HG03460 (cell line): ENCODE data around the gene STARD10.

Source experiments
- ATAC-seq: cut with Tn5 transposase; IDR thresholded peaks from one replicate; pipeline ENCODE4 v1.9.1; 2021; ENCODE audit not compliant: unreplicated experiment

The STARD10 gene

DNA sequence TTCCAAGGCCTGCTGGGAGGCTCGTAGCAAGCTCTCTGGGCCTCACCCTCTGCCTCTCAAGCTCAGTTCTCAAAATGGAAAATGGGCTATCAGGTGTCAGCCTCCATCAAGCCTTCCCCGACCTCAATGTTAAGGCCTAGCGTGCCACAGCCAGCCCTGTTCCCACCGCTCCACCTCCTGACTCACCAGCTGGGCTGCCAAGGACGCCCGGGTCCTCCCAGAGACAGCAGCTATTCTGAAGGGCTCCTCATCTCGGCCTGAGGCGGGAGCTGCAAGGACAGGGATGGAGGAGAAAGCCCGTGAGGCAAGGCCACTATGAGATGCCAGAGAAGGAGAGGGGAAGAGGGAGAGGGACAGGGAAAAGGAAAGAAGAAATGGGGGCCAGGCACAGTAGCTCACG, 61.5 kb downstream of the STARD10 start:
- no peak for ATAC-seq

DNA sequence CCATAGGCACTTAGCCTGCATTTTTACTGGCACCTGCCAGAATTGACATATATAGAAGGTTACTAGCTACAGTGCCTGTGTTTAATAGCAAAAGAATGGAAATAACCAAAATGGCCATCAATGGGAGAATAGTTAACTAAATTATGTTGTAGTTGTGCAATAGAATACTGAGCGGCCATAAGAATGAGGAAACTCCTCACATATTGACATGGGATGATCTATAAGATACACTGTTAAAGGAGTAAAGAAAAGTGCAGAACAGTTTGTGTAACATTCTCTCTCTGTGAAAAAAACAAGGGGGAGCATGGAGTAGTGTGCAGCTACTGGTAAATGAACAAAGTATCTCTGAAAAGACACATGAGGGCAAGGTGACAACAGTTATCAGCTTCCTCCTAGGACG, 63.1 kb downstream of the STARD10 start:
- ATAC-seq, result no peak

DNA sequence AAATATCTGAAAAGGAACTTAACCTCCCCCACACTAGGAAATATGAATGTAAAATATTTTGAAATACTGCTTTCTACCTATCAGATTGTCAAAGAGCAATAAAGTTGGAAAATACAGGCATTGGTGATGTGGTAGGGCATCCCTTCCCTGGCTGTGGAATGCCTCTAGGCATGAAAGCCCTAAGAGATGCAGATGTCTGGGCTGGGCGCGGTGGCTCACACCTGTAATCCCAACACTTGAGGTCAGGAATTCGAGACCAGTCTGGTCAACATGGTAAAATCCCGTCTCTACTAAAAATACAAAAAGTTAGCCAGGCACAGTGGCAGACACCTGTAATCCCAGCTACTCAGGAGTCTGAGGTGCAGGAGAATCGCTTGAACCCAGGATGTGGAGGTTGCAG, 63.6 kb downstream of the STARD10 start:
- no peak for ATAC-seq

DNA sequence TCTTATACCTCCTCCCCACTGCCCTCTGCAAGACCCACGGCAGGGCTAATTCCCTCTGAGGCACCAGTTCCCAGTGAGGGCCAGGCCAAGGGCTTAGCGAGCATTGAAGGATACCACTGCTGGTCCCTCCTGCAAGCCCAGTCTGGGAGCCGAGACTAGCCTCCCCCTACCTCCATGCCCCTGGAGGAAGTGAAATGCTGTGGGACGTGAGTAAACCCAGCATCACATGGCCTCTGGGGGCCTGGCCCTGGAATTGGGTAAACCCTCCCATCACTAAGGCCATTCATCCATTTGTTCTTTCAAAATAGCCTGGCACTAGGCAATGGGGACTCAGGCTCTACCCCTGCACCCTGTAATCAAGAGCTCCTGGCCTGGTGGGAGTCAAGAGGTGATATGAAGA, 66.3 kb downstream of the STARD10 start:
- no peak for ATAC-seq

DNA sequence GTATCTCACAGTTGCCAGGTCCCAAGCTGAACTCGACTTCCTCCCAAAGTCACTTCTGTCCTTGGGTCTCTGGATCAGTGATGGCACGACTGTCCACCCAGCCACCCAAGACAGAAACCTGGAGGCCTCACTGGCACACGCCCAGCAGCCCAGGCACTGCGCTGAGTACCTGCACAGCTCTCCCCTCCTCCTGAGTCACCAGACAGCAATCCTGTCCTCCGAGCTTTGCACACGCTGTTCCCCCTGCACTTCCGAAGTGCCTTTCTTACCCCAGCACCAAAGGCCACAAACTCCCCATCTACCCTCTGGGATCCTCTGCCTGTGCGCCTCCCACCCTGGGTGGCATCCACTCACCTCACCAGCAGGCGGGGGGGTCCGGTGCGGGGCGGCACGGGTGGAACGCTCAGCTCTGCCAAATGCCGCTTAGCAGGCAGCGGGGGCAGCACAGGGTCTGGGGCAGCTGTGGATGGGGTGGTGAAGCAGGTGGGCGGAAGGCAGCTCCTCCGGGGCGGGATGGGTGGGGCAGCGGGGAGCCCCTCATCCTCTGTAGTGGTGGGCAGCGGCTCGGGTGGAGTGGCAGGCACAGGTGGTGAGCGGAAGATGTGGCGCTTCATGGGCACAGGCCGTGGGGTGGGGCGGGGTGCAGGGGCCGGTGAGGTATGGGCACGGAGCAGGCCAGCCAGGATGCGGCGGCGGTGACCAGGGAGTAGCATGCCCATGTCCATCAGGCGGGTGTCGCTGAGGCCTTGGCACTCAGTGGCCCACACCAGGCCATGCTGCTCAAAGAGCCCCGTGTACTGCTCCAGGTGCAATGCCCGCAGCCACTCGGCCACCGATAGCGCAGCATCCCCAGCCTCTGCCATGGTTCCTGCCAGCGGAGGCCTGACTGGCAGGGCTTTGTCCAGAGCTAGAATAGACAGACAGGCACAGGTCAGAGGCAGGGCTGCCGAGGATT, 67.3 kb downstream of the STARD10 start:
- no peak for ATAC-seq

DNA sequence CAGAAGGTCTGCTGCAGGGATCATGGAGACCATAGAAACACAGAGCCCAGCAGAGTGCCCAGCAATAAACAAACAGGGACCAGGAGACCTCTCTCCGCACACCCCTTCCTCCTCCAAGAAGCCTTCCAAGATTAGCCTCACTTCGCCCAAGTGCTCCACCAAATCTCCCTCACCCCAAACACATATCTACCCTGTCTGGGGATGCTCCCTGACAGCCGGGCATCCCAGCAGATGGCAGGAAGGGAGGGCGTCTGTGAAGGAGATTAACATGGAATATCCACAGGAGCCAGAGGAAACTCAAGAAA, 68.2 kb downstream of the STARD10 start:
- ATAC-seq, result no peak

DNA sequence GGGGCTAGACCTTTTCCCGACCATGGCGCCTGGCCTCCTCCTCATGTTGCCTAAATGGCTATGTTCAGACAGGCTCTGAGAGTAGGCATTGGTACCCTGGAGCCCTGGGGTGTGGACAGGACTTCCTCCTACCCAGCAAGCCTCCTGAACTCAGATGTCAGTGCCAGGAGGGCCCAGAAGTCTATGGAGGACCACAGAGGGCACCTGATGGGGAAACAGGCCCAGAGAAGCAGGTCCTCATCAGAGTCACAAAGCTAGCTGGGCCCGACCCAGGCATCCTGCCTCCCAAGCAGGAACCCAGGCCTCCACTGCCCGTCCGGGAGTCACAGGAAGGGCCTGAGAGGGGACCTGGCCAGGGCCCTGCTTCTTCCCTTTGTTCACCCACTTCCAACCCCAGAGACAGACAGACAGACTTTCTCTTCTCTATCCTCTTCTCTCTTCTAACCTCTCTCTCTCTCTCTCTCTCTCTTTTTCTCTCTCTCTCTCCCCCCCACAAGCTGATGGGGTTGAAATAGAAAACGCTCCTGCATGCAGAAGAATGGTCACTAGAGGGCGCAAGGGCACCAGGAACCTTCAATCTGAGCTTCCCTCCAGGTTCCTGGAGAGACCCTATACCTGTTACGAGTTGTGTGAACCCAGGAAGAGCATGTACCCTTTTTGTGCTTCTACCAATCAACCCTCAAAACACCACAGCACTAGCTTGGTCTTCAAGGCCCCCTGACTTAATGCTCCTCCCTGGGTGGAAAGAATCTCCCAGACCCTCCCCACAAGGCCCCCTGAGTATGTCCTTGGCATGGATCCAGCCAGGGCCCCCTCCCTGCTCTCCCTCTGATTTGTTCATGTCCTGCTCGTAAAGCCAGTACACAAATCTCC, 68.8 kb downstream of the STARD10 start:
- ATAC-seq, result no peak

DNA sequence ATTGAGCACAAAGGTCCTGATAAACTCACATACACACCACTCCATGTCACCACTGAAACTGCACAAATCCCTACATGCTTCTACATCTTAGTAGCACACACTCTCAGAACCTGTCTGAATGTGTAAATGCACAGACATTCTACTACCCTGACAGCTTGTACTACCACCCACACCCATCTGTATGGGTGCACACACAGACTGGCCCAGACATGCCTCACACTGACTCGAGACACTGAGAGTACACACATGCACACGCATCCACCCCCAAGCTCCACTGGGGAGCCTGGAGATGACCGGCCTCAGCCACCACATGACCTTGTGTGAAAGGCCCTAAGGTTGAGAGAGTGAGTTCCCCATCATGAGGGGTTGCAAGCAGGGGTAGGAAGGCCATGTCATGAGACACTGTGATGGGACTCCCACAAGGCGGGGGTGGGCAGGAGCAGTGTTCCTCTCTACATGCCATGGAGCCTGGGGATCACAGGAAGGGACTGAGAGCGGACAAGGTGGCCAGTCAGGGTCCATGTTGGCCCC, 69.8 kb downstream of the STARD10 start:
- no peak for ATAC-seq

DNA sequence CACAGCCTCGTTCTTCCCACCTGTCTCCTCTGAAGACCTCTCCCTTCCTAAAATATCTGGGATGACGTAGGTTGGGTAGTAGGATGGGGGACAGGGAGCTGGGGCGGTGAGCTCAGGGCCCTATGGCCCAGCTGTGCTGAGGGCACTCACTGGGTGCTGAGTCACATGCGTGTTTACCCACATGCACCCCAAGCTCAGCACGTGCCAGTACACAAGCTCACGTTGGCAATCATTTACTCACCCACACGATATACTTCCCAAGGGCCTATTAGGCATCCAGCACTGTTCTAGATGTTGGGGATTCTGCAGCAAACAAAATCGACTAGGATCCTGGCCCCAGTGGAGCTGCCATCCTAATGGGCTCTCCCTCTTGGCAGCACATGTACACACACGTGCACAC, 70.3 kb downstream of the STARD10 start:
- ATAC-seq, result no peak

DNA sequence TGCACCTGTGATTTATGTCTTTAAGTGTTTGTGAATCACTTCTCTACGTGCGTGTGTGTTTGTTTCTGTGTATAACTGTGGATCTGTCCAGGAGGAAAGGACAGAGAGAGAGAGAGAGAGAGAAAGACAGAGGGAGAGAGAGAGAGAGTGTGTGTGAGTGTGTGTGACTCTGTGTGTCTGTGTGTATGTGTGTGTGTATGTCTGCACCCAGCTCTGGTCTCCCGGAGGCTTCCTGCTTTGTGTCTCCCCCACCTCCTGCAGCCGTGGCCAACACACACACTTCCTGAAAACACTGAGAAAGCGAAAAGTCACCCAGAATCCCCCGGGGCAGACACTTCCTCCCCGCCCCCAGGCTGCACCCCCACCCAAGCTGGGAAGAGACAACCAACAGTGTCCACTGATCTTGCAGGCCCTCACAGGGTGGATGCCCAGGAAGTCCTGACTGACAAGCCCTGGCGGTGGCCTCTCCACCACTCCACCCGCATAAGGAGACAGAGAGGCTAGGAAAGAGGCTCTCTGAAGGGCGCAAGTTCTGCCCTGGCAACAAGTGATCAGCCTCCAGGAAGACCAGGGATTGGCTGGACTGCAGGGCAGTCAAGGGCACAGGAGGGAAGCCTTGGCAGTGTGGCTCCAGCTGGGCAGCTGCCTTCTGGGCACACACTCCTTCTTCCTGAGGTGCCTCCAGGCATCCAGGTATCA, 71.6 kb downstream of the STARD10 start:
- peak; percentile 83 for ATAC-seq

DNA sequence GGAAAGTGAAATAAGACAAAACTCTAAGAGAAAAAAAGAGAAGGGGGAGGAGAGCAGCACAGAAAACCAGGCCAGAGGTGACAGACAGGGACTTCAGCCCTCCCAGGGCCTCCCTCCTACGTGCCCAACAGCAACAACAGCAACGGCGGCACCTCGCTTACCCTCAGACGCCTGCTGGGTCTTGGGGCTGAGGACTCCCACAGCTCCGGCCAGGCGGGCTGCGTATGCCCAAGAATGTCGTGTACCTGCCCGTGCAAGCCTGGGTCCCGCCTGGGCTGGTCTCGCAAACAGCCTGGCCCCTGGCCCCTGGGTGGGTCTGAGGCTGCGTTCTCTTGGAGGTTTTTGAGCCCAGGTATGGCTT, 72.2 kb downstream of the STARD10 start:
- ATAC-seq, result no peak

DNA sequence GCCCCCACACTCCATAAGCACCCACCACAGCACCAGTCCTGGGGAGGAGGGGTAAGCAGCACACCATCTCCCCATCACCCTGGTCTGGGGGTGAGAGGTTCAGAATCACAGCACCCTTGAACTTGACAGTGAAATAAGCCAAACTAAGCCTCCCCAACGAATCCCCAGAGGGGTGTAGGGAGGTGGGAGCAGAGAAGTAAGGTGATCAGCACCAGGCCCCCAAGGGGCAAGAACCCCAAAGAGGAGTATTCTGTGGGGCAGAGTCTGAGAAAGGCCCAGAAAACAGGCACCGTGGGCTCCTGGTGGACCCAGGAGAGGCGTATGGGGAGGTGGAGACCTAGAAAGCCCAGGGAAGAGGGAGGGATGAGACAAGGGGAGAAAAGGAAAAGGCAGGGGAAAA, 72.6 kb downstream of the STARD10 start:
- no peak for ATAC-seq

DNA sequence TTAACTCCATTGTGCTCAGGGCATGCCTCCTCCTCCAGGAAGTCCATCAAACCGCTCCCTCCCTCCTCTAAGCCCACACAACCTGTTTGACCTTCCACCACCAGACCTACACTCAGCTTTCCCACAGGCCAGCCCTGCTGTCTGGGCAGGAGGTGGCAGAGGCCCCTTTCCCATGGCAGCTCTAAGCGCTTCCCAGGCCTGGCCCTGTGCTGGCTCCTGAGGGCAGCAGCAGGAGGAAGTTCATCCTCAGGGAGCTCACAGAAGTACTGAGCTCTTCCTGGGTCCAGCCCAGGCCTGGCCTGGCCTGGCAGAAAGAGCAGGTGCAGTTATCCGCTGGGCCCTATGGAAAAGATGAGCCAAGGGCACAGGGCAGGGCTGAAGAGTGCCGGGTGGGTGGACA, 73.1 kb downstream of the STARD10 start:
- ATAC-seq, result no peak

DNA sequence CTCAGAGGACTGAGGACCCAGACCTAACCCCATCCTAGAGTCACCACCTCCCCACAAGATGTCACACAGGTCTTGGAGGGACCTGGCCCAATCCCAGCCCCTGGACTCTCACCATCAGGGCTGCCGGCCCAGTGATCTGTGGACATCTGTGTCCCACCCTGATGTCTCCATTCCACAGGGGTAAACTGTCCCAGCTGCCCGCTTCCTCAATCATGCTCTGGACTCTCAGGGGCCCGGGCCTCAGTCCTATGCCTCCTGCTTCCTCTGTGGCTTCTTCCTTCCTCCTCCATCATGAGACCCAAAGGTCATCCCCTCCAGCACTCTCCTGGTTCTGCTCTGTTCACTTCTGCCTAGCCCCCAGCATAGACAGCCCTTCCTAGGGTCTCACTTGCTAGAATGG, 73.8 kb downstream of the STARD10 start:
- no peak for ATAC-seq

DNA sequence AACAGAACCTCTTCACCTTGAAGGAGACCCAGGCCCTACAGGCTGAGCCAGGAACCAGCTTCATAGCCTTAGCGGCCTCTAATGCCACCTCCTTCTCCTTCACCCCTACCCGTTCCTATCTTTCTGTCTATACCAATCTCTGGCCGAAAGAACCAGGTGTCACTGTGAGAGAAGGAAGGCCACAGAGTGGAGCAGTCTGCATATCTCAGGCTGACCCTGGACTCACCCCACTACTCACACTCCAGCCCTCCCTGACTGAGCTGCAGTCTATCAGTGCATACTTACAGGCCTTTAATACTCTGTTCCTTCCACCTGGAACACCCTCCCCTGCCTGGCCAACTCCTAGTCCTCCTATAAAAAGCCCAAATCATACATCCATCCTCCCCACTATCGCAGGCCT, 74.3 kb downstream of the STARD10 start:
- no peak for ATAC-seq

DNA sequence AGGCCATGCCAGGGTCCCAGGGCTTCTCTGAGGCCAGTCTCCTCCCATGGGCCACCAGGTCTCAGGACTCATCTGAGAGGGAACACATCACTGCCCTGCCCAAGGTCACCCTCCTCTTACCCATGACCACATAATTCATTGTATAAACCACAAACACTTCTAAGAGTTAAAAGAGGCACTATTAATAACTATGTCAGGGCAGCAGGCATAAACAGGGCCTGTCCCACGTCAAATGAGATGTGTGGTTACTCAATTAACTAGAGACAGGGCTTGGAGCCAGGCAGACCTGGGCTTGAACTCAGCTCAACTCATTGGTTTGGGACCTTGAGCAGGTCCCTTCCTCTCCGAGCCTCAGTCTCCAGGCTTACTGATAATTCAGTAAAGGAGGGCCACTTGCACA, 74.7 kb downstream of the STARD10 start:
- ATAC-seq, result no peak

DNA sequence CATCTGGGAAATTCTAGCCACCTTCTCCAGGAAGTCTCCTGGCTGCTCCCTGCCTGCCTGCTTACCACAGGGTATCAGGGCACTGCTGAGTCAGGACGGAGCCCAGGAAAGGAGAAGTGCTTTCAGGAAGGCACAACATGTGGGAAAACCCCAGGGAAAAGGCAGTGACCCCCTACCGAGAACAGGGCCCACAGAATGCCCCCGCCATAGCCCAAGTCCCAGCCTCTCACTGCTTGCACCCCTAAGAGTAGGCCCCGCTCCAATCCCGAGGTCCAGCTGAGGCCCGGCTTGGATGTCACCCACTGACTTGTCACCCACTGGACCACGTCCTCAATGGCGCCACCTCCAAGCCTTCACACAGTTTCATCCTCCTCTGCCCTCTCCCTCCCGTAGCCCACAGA, 75.7 kb downstream of the STARD10 start:
- ATAC-seq, result no peak

DNA sequence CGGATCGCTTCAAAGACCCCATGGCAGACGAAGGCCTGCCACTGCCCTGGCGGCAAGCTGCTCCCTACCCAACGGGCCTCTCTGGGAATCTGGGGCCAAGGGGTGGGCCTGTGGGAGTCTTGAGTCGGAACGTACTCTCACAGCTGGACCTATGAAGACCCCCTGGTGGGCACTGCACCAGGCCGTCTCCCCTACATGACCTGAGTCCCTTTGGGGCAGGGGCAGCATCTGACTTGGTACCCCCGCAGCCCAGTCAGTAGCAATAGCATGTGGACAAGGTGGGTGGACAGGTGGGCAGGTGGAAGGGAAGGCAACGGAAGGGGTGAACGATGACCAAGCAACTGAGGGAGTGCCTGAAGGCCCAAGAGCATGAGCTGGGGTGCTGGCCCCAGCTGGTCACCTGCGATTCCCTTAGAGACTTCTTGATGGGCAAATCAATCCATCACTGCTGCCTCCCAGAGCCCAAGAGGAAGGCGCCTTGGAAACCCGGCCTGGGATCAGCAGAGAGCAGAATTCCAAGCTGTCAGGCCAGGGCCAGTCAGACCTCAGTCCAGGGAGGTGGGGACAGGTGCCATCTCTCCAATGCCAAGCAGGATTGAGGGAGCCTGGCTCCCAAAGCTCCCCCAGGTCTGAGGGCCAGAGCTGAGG, 76.9 kb downstream of the STARD10 start:
- ATAC-seq, result no peak

DNA sequence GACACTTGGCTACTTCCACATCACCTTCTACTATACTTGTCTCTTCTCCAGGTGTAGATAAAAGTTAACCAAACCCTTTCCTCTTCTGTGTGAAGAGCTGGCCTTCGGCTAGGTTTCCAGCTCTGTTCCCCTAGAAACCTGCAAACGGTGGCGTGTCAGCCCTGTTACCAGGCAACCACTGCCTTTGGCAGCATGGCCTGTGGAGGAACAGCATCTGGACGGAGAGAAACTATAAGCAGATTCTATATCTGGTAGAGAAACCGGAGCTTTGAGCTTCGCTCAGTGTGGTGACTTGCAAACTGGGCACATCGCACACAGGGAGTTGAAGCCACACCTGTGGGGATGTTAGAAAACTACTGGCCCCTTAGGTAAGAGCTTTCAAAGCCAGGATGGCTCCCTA, 77.6 kb downstream of the STARD10 start:
- ATAC-seq, result no peak

DNA sequence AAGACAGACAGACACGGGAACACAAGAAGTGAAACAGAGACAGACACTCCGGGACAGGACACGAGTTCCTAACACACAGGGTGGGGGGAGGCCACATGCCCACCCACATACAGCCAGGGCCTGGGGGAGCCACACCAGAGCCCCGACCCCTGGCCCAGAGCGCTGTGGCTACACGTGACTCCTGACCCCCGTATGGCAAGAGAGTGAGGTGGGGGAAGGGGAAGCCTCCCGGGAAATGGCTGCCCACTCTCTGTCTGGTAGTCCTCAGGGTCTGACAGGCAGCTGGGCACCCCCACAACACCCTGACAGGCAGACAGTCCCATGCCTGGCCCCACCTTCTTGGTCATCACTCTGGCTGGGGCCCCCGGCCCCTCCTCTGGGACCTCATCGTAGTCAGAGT, 81.0 kb downstream of the STARD10 start:
- ATAC-seq, result no peak

DNA sequence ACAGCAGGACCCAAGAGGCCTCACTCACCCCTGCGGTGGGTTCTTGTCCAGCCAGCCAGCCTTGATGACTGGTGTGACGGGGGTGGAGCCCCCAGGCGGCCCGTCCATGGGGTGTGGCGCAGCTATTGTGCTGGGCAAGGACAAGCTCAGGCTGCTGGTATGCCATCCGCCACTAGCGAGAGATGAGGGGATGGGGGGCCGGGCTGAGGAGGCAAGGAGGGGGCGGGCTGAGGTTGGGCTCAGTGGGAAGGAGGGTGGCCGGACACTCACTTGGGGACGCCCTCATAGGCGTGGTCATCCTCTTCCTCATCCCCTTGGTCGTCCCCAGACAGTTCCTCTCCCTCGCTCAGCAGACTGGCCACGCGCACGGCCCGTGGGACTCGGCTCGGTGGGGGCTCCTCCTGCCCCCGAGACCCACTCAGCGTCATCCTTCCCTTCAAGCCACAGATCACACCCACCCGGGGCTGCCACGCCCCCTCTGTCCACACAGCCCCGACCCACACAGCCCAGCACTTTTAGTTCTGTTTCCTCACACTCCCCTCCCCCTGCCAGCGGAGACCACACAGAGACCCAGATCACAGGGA, 81.6 kb downstream of the STARD10 start:
- no peak for ATAC-seq
